Tibial artery (tissue), 4 donors: ENCODE results near the gene CARS2.

Source experiments
- DNase-seq, 2 donors: peaks; one replicate each; pipeline ENCODE4 v3.0.0-alpha.2; 2019
- H3K27ac ChIP-seq, 2 donors: fragments of 200-600 bp; sonication (generic) in 1 of 2; 1 replicate in 1 of 2; 2 replicates in 1 of 2; pipeline ENCODE4 v1.5.1; 2018 to 2019; ENCODE audit warnings: mild to moderate bottlenecking in 1 of 2
- H3K27me3 ChIP-seq, 2 donors: fragments of 200-600 bp; sonication (generic) in 1 of 2; one replicate each; pipeline versions ENCODE4 v1.5.1 to v1.6.0; 2016 to 2019
- H3K36me3 ChIP-seq, 3 donors: fragments of 200-600 bp; sonication (generic) in 2 of 3; one replicate each; pipeline ENCODE4 v1.5.1; 2016 to 2019; ENCODE audit warnings: mild to moderate bottlenecking in 2 of 3
- H3K4me1 ChIP-seq, 4 donors: fragments of 200-600 bp; sonication (generic) in 2 of 4; 1 replicate in 3 of 4; 2 replicates in 1 of 4; pipeline ENCODE4 v1.5.1; 2016 to 2019
- H3K4me3 ChIP-seq, 2 donors: fragments of 200-600 bp; sonication (generic) in 1 of 2; 1 replicate in 1 of 2; 2 replicates in 1 of 2; pipeline ENCODE4 v1.5.1; 2018 to 2019; ENCODE audit warnings: mild to moderate bottlenecking in 2 of 2
- H3K9me3 ChIP-seq, 3 donors: fragments of 200-600 bp; sonication (generic) in 1 of 3; one replicate each; pipeline ENCODE4 v1.5.1; 2016 to 2019
- CTCF ChIP-seq, 2 experiments: fragments of 200-600 bp in 1 of 2; fragments of 450-650 bp in 1 of 2; IDR thresholded peaks; one replicate each; pipeline ENCODE4 v1.5.1; 2017 to 2019; ENCODE audit warnings: antibody characterized with exemption in 2 of 2, mild to moderate bottlenecking in 1 of 2, moderate library complexity in 1 of 2
- intact Hi-C: fragments of 100-400 bp; cut with DNase I; formaldehyde crosslinking; loops from one replicate; pipeline ENCODE4 v1.15.0; 2023; ENCODE audit warnings: low total_unique reads

The CARS2 gene

GRCh38 chr13:110645750-110646149, 60.2 kb downstream of the CARS2 start:
- H3K9me3 ChIP-seq, result no peaks in the 10 kb centered on the region
- peaks cover 0 to 22% (median 16%) of the 10 kb centered on the region in 4 donors for H3K4me1 ChIP-seq
- peaks cover 16 to 92% (median 43%) of the 10 kb centered on the region in 3 donors for H3K36me3 ChIP-seq
- no peak for TF ChIP-seq CTCF (IDR thresholded peaks at IDR 0.05)
- no peak for DNase-seq
- H3K27me3 ChIP-seq, result no peaks in the 10 kb centered on the region
- intact Hi-C loops, result loop anchor here (10.0 kb wide), 1 partner anchor 191 kb away; no protein-coding TSS in a partner anchor
- H3K4me3 ChIP-seq, result no peak overlapping the region
- H3K27ac ChIP-seq, result peak overlapping the region; percentile 24 to 53

- no peaks in the 10 kb centered on the region for H3K9me3 ChIP-seq
- peak; percentile 47 to 88 for DNase-seq
- intact Hi-C loops, result loop anchor here (10.0 kb wide), 1 partner anchor 190 kb away; no protein-coding TSS in a partner anchor
- no peak overlapping the region for H3K4me3 ChIP-seq
- H3K27me3 ChIP-seq, result no peaks in the 10 kb centered on the region
- H3K4me1 ChIP-seq, result peaks cover 0 to 30% (median 22%) of the 10 kb centered on the region in 4 donors
- peak; percentile 29 to 46 for TF ChIP-seq CTCF (IDR thresholded peaks at IDR 0.05)
- H3K27ac ChIP-seq, result peak overlapping the region; percentile 24 to 53
- peaks cover 11 to 92% (median 36%) of the 10 kb centered on the region in 3 donors for H3K36me3 ChIP-seq
Observed at GRCh38 chr13:110644892-110645521, 60.9 kb downstream of the CARS2 start.

- no peak for TF ChIP-seq CTCF (IDR thresholded peaks at IDR 0.05)
- intact Hi-C loops, result loop anchor here (10.0 kb wide), 1 partner anchor 189 kb away; no protein-coding TSS in a partner anchor
- Histone ChIP-seq H3K36me3 (peaks cover 9 to 91% (median 44%) of the 10 kb centered on the region in 3 donors), H3K27me3 (no peaks in the 10 kb centered on the region), H3K4me3 (no peak overlapping the region), H3K4me1 (peaks cover 0 to 31% (median 22%) of the 10 kb centered on the region in 4 donors), H3K27ac (no peak overlapping the region), H3K9me3 (no peaks in the 10 kb centered on the region)
- no peak for DNase-seq
Observed at GRCh38 chr13:110643768-110644421, 62.0 kb downstream of the CARS2 start.

GRCh38 chr13:110643324-110643723, 62.6 kb downstream of the CARS2 start:
- intact Hi-C loops, result loop anchor here (10.0 kb wide), 1 partner anchor 189 kb away; no protein-coding TSS in a partner anchor
- no peaks in the 10 kb centered on the region for H3K27me3 ChIP-seq
- H3K27ac ChIP-seq, result no peak overlapping the region
- no peak for TF ChIP-seq CTCF (IDR thresholded peaks at IDR 0.05)
- H3K4me3 ChIP-seq, result no peak overlapping the region
- DNase-seq, result no peak
- peaks cover 6 to 91% (median 48%) of the 10 kb centered on the region in 3 donors for H3K36me3 ChIP-seq
- H3K9me3 ChIP-seq, result no peaks in the 10 kb centered on the region
- H3K4me1 ChIP-seq, result peaks cover 0 to 31% (median 22%) of the 10 kb centered on the region in 4 donors

GRCh38 chr13:110642291-110642981, 63.5 kb downstream of the CARS2 start:
- no peak for DNase-seq
- H3K36me3 ChIP-seq, result peaks cover 6 to 94% (median 57%) of the 10 kb centered on the region in 3 donors
- TF ChIP-seq CTCF (IDR thresholded peaks at IDR 0.05), result no peak
- no peak overlapping the region for H3K4me3 ChIP-seq
- H3K4me1 ChIP-seq, result peaks cover 0 to 31% (median 22%) of the 10 kb centered on the region in 4 donors
- H3K9me3 ChIP-seq, result no peaks in the 10 kb centered on the region
- H3K27ac ChIP-seq, result no peak overlapping the region
- no peaks in the 10 kb centered on the region for H3K27me3 ChIP-seq
- intact Hi-C loops, result loop anchor here (10.0 kb wide), 1 partner anchor 188 kb away; no protein-coding TSS in a partner anchor
